ENCODE measurements around the gene ELK4. TPM values are rescaled to one million over a fixed set of nuclear protein-coding genes. Genes with fewer than 3 reads are reported as not detected.

ELK4 gene
- total RNA-seq, 2 donors from 2014 or later: 20.2 to 34.4 TPM

GRCh38 chr1:205571747-205572146 lies 60.1 kb downstream of the ELK4 start:
- DNase-seq (ENCODE audit: low spot score): no peak
- H3K27me3 ChIP-seq (replicated peaks; ENCODE audit: insufficient read depth): peaks cover 14% of the 10 kb centered on the region
- H3K27ac ChIP-seq: no peak overlapping the region
- no peaks in the 10 kb centered on the region for H3K9me3 ChIP-seq
- no peak for ATAC-seq (ENCODE audit: insufficient number of reproducible peaks, low FRiP score, low read depth)
- no peak overlapping the region for H3K4me3 ChIP-seq
- no peak for TF ChIP-seq CTCF (IDR thresholded peaks at IDR 0.05)
- H3K36me3 ChIP-seq: no peaks in the 10 kb centered on the region
- H3K4me1 ChIP-seq (ENCODE audit: control insufficient read depth in 1 of 2, low read depth in 2 of 2): peaks cover 0 to 3% of the 10 kb centered on the region in 2 donors

GRCh38 chr1:205570796-205571537 lies 60.8 kb downstream of the ELK4 start:
- DNase-seq (ENCODE audit: low spot score) (no peak), ATAC-seq (ENCODE audit: insufficient number of reproducible peaks, low FRiP score, low read depth) (no peak)
- no peaks in the 10 kb centered on the region for H3K9me3 ChIP-seq
- no peak for TF ChIP-seq CTCF (IDR thresholded peaks at IDR 0.05)
- no peak overlapping the region for H3K27ac ChIP-seq
- H3K36me3 ChIP-seq: no peaks in the 10 kb centered on the region
- no peak overlapping the region for H3K4me3 ChIP-seq
- peaks cover 14% of the 10 kb centered on the region for H3K27me3 ChIP-seq (replicated peaks; ENCODE audit: insufficient read depth)
- peaks cover 0 to 3% of the 10 kb centered on the region in 2 donors for H3K4me1 ChIP-seq (ENCODE audit: control insufficient read depth in 1 of 2, low read depth in 2 of 2)

GRCh38 chr1:205570173-205570501 lies 61.7 kb downstream of the ELK4 start:
- no peak overlapping the region for H3K4me3 ChIP-seq
- no peak for DNase-seq (ENCODE audit: low spot score)
- no peak for TF ChIP-seq CTCF (IDR thresholded peaks at IDR 0.05)
- no peak for ATAC-seq (ENCODE audit: insufficient number of reproducible peaks, low FRiP score, low read depth)
- no peak overlapping the region for H3K27ac ChIP-seq
- H3K27me3 ChIP-seq (replicated peaks; ENCODE audit: insufficient read depth): peaks cover 14% of the 10 kb centered on the region
- peaks cover 0 to 3% of the 10 kb centered on the region in 2 donors for H3K4me1 ChIP-seq (ENCODE audit: control insufficient read depth in 1 of 2, low read depth in 2 of 2)
- no peaks in the 10 kb centered on the region for H3K9me3 ChIP-seq
- H3K36me3 ChIP-seq: no peaks in the 10 kb centered on the region

- Histone ChIP-seq H3K27ac (no peak overlapping the region), H3K36me3 (no peaks in the 10 kb centered on the region), H3K4me3 (peak overlapping the region; percentile 57), H3K27me3 (replicated peaks; ENCODE audit: insufficient read depth) (peaks cover 14% of the 10 kb centered on the region), H3K4me1 (ENCODE audit: control insufficient read depth in 1 of 2, low read depth in 2 of 2) (peaks cover 0 to 3% of the 10 kb centered on the region in 2 donors), H3K9me3 (no peaks in the 10 kb centered on the region)
- no peak for TF ChIP-seq CTCF (IDR thresholded peaks at IDR 0.05)
- DNase-seq (ENCODE audit: low spot score): no peak
- no peak for ATAC-seq (ENCODE audit: insufficient number of reproducible peaks, low FRiP score, low read depth)
These were observed 62.2 kb downstream of the ELK4 start for GRCh38 chr1:205569411-205570172.
